Measurements from ENCODE around the gene BCL2L2.
"Not testable (repeated sequence)": the region's sequence is repeated elsewhere in the genome, so short reads cannot be mapped to it uniquely, and the experiment has no call there.

Gene BCL2L2

DNA sequence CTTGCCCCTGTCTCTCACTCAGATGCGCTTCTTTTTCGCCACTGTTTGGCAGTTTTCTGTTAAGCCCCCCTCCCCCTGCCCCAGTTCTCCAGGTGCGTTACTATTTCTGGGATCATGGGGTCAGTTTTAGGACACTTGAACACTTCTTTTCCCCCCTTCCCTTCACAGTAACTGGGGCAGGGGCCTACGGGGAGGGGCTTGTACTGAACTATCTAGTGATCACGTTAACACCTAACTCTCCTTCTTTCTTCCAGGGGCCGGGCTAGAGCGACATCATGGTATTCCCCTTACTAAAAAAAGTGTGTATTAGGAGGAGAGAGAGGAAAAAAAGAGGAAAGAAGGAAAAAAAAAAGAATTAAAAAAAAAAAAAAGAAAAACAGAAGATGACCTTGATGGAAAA is 18.4 kb downstream of the BCL2L2 start:
- no peak for DNase-seq

DNA sequence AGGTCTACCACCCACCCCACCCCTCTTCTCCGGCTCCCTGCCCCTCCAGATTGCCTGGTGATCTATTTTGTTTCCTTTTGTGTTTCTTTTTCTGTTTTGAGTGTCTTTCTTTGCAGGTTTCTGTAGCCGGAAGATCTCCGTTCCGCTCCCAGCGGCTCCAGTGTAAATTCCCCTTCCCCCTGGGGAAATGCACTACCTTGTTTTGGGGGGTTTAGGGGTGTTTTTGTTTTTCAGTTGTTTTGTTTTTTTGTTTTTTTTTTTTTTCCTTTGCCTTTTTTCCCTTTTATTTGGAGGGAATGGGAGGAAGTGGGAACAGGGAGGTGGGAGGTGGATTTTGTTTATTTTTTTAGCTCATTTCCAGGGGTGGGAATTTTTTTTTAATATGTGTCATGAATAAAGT is 19.1 kb downstream of the BCL2L2 start:
- not testable (repeated sequence) for DNase-seq

DNA sequence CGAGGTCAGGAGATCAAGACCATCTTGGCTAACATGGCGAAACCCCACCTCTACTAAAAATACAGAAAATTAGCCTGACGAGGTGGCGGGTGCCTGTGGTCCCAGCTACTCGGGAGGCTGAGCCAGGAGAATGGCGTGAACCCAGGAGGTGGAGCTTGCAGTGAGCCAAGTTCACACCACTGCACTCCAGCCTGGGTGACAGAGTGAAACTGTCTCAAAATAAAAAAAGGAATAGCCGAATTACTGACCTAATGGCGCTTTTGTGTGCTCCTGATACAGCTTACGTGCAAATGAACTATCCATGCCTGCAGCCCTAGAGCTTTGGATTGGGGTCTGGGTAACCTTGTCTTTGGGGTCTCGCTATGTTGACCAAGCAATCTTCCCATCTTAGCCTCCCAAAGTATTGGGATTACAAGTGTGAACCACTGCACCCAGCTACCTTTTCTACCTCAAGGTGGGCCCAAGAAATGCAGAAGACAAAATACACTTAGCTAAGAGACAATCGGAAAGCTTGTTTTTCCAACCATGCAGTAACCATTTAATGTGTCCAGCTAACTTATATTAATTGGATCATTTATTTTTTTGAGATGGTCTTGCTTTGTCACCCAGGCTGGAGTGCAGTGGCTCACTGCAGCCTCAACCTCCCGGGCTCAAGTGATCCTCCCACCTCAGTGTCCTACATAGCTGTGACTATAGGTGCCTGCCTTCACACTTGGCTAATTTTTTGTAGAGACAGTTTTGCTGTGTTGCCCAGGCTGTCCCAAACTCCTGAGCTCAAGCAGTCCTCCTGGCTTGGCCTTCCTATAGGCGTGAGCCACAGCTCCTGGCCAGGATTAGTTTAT is 20.1 kb downstream of the BCL2L2 start:
- no peak for DNase-seq

DNA sequence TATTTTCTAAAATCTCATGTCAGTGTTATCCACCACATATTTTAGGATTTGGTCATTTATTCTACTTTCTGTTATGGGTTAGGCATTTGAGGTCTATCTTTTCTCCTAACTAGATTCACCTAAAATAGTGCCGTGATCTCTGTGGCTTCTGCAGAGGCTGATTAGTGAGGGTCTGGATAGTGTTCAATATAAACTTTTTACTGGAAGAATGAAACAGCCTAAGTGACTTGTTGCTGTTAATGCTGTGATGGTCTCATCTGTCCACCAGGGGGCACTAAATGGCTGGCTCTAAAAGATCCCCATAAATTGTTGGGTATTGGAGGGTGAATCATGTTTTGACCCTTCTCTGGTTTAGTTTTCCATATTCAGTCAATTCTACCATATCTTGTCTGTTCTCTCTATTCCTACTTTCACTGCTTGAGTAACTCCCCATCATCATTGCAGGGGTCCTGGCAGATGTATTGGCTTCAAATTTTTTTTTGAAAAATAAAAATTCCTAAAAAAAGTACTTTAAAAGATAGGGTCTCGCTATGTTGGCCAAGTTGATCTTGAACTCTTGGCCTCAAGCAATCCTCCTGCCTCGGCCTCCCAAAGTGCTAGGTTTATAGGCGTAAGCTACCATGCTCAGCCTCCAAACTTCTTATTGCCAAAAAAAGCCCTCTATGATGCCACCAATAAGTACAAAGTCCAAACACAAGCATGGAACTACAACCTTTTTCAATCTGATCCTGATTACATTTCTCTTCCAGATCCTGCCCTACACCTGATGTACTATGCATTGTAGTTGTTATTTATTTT is 21.5 kb downstream of the BCL2L2 start:
- no peak for DNase-seq

- no peak for DNase-seq
Measured at GRCh38 chr14:23335623-23336022, 29.0 kb downstream of the BCL2L2 start.

DNA sequence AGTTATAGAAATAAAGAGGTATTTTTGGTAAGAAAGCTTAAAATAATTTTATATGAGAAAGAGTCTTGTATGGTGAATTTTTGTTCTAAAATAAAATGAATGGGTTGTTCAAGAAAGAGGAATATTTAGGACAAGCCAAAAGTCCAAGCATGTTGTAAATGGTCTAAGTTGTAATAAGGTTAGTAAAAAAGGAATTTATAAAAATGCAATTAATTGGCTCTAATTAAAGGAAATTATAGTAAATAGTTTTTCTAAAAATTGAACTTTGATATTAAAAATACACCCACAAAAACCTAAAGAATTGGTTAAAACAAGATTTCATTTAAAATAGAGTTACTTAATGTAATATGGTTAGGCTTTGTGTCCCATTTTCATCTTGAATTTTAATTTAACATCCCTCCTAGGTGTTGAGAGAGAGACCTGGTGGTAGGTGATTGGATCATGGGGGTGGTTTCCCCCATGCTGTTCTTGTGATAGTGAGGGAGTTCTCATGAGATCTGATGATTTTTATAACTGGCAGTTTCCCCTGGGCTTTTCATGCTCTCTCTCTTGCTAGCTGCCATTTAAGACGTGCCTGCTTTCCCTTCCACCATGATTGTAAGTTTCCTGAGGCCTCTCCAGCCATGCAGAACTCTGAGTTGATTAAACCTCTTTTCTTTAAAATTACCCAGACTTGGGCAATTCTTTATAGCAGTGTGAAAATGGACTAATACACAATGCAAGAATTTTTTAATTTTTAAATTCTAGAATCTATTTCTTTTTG is 33.1 kb downstream of the BCL2L2 start:
- no peak for DNase-seq

- no peak for DNase-seq
Measured at GRCh38 chr14:23344481-23344880, 37.8 kb downstream of the BCL2L2 start.

DNA sequence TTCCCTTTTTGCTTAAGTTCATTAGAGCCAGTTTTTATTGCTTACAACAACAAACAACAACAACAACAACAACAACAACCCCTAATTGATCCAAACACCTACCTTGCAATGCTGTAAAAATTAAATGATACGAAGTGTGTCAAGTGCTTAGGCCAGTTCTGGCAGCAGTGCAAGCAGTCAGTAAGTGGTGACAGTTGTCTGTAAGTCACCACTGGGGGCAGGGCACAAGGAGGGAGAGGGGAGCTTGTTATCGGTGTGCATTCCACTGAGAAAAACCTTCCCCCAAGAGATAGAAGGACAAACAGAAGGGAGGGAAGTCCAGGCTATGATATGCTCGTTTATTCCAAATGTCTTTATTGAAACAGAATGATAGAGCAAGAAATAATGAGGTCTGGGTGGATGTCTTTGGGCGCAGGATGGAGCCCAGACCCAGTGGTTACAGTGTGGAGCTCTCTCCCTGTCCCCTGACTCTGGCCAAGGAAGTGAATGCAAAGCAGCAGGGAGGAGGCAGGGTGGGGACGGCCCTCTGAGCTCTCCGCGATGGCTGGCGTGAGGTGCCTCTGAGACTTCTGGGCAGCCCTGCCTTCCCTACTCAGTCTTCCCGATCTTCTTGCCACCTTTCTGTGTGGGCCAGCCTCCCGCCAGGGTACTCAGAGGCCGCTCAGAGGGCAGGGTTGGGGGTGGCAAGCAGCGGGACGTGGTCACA is 39.5 kb downstream of the BCL2L2 start:
- no peak for DNase-seq

DNA sequence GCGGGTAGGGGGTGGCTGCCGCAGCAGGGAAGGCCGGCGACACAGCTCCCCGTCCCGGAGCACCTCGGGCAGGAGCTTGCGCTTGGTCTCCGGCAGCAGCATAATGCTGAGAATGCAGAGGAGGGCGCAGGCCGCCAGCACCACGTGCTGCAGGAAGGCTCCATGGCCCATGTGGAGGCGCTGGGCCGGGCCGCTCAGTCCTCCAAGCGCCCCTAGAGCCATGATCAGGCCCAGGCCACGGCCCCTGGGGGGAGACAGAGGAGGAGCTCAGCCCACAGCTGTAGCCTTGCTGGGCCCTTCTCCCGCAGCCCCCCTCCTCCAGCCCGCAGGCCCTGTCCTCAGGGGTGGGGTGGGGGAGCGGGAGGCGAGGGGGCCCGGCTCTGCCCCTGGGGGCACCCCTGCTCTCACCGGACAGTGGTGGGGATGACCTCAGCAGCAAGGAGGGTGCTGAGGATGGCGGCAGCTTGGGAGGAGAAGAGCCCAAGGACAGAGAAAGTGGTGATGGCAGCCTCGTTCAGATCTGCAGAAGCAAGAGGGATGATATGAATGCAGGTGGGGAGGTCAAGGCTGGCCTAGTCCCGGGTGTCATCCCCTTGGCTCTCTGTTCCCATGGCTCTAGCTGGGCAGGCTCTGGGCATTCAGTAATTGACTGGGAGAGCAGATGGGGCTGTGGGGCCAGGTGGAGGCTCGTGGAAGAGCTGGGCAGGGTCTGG is 40.2 kb downstream of the BCL2L2 start:
- no peak for DNase-seq

DNA sequence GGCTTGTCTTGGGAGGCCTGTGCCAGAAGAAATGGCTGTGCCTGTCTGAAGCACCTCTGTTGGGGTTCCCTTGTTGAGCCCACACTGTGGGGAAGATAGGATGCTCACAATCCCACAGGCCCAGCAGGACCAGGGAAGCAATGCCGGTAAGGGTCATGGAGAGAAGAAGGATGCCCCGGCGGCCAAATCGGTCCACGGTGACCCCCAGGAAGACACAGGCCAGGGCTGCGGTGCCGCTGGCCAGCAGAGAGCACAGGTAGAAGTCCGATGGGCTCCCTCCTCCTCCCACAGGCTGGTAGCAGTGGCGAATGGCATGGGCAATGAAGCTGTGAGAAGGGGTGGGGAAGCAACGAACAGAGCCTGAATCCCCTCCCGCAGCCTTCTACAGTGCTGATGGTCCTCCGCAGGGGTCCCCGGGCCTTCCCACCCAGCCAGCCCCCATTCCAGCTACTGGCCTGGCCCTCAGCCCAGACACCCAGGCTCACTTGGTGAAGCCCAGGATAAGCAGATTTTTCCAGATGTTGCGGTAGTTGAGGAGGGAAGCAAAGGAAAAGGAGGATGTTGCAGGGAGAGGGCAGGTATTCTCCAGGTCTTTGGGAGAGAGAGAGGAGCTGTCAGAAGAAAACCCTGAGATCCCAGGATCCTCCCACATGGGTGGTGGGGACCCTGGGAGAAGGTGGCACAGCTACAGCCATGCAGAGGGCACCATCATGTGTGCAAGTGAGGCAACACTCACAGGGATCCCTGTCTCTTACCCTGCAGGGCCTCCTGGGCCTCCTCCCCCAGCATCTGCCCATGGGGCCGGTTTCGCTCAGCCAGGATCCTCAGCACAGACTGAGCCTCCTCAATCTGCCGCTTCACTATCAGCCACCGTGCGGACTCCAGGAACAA is 41.0 kb downstream of the BCL2L2 start:
- no peak for DNase-seq

GRCh38 chr14:23348297-23348655 is 41.6 kb downstream of the BCL2L2 start:
- DNase-seq: no peak

- no peak for DNase-seq
Measured at GRCh38 chr14:23349156-23349845, 42.7 kb downstream of the BCL2L2 start.

- DNase-seq: no peak
Measured at GRCh38 chr14:23351681-23352505, 45.3 kb downstream of the BCL2L2 start.

GRCh38 chr14:23352506-23353432 is 46.1 kb downstream of the BCL2L2 start, which contains the start of gene SLC22A17:
Gene SLC22A17, minus strand, starts transcription at chr14:23352887.
- DNase-seq: no peak

- DNase-seq: no peak
Measured at GRCh38 chr14:23353433-23353780, 46.8 kb downstream of the BCL2L2 start.

- no peak for DNase-seq
Measured at GRCh38 chr14:23354990-23355389, 48.4 kb downstream of the BCL2L2 start.

DNA sequence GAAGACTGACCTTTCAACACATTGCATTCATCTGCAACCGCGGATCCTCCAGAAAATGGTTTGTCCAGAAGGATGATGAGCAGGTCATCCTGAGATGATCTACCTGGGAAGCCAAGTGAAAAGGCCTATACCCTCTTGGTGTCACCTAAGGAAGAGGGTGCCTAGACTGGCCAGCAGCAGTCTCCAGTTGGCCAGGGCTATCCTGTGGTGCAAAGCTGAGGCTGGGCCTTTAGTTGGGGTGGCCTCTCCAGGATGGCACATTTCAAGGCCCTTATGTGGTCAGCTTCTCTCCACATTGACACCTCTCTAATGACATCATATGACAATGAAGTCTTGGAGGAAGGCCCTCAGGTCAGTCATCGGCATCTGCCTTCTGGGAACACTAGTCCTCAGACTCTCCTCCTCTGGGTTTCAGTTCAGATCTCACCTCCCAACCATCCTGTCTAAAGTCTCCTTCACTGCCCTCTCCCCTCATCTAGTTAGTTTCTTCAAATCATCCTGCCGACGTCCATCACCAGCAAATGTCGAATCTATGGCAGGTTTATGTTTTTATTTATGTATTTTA is 49.3 kb downstream of the BCL2L2 start:
- DNase-seq: no peak

- DNase-seq: no peak
Measured at GRCh38 chr14:23356662-23357061, 50.0 kb downstream of the BCL2L2 start.

Measured in SIG-M5 (cell line).